Stimulated activated CD8-positive, alpha-beta memory T cell treated with anti-CD3 and anti-CD28 coated beads, Interleukin-2, amount 100 ng/mL, for 1 hour (primary cell): ENCODE results near the gene S1PR4.
"Not testable (repeated sequence)": the region's sequence is repeated elsewhere in the genome, so short reads cannot be mapped to it uniquely, and the experiment has no call there.

Experiments
- DNase-seq, 2 donors: peaks; one replicate each; pipeline ENCODE4 v3.0.0-alpha.2; 2020; ENCODE audit warnings: low read depth in 2 of 2

S1PR4 gene

GRCh38 chr19:3179739-3180293 is 1.2 kb downstream of the S1PR4 start:
- no peak for DNase-seq

- no peak for DNase-seq
Measured at GRCh38 chr19:3183721-3184641, 5.4 kb downstream of the S1PR4 start.

- DNase-seq, result peak in 1 of 2 donors; percentile 40
Measured at GRCh38 chr19:3184847-3185460, 6.4 kb downstream of the S1PR4 start.

- DNase-seq, result peak; percentile 90
Measured at GRCh38 chr19:3185461-3186159, 7.0 kb downstream of the S1PR4 start, which contains the start of gene NCLN. NCLN (plus strand) TSS chr19:3185930; CDS start chr19:3186031, 101 bp downstream.

GRCh38 chr19:3186160-3186688 is 7.7 kb downstream of the S1PR4 start:
- no peak for DNase-seq

- DNase-seq, result no peak
Measured at GRCh38 chr19:3186891-3187661, 8.5 kb downstream of the S1PR4 start.

- no peak for DNase-seq
Measured at GRCh38 chr19:3187662-3188511, 9.3 kb downstream of the S1PR4 start.

- DNase-seq, result no peak
Measured at GRCh38 chr19:3188627-3189596, 10.3 kb downstream of the S1PR4 start.

- no peak for DNase-seq
Measured at GRCh38 chr19:3189702-3190469, 11.3 kb downstream of the S1PR4 start.

- no peak for DNase-seq
Measured at GRCh38 chr19:3190470-3190770, 11.9 kb downstream of the S1PR4 start.

- no peak for DNase-seq
Measured at GRCh38 chr19:3190921-3191805, 12.6 kb downstream of the S1PR4 start.

- DNase-seq, result not testable (repeated sequence)
Measured at GRCh38 chr19:3191806-3192104, 13.2 kb downstream of the S1PR4 start.

- DNase-seq, result no peak
Measured at GRCh38 chr19:3192228-3192635, 13.7 kb downstream of the S1PR4 start.

- no peak for DNase-seq
Measured at GRCh38 chr19:3192684-3193083, 14.1 kb downstream of the S1PR4 start.

GRCh38 chr19:3193256-3194105 is 14.9 kb downstream of the S1PR4 start:
- DNase-seq, result no peak
